ENCODE data around the gene IL6ST. TPM values are rescaled to one million over a fixed set of nuclear protein-coding genes. Genes with fewer than 3 reads are reported as not detected.

The IL6ST gene
- total RNA-seq, 4 donors from 2014 or later = 51.3 to 179 (median 136) TPM

DNA sequence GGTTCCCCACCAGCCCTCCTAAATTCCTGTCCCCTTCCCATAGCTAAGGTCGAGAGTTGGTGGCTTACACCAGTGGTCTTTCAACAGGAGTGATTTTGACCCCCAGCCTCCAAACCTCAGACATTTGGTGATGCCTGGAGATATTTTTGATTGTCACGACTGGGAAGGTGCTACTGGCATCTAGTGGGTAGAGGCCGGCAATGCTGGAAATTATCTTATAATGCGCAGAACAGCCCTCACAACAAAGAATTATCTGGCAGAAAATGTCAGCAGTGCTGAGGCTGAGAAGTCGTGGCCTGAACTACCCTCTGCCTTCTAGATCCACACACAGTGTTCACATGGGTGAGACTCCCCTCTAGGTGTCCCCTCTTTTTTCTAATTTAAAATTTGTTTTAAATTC is 74.0 kb downstream of the IL6ST start:
- WGBS, 2 donors (ENCODE audit: low coverage in 1 of 2) = 68 to 80% methylated on average over 3 to 5 of the region's 5 CpGs
- Histone ChIP-seq H3K27ac (no peak overlapping the region), H3K27me3 (no peaks in the 10 kb centered on the region), H3K4me1 (peaks cover 0 to 6% (median 0%) of the 10 kb centered on the region in 4 donors), H3K4me3 (no peak overlapping the region), H3K9me3 (no peaks in the 10 kb centered on the region), H3K36me3 (no peaks in the 10 kb centered on the region)
- DNase-seq = no peak
- in situ Hi-C loops (cut with MboI; ENCODE audit: low pct_ligation_motif_present in 1 of 4, low pct_unique_long_range_greater_than_20kb in 1 of 4, low sequenced_read_pairs in 3 of 4) = no loop called here
- TF ChIP-seq EP300 (IDR thresholded peaks at IDR 0.05; ENCODE audit: low read depth) (no peak), POLR2AphosphoS5 (IDR thresholded peaks at IDR 0.05) (no peak), POLR2A (IDR thresholded peaks at IDR 0.05) (no peak)
- TF ChIP-seq, protein P1, sequence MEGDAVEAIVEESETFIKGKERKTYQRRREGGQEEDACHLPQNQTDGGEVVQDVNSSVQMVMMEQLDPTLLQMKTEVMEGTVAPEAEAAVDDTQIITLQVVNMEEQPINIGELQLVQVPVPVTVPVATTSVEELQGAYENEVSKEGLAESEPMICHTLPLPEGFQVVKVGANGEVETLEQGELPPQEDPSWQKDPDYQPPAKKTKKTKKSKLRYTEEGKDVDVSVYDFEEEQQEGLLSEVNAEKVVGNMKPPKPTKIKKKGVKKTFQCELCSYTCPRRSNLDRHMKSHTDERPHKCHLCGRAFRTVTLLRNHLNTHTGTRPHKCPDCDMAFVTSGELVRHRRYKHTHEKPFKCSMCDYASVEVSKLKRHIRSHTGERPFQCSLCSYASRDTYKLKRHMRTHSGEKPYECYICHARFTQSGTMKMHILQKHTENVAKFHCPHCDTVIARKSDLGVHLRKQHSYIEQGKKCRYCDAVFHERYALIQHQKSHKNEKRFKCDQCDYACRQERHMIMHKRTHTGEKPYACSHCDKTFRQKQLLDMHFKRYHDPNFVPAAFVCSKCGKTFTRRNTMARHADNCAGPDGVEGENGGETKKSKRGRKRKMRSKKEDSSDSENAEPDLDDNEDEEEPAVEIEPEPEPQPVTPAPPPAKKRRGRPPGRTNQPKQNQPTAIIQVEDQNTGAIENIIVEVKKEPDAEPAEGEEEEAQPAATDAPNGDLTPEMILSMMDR (IDR thresholded peaks at IDR 0.05) = no peak
- intact Hi-C loops (cut with DNase I; ENCODE audit: low total_unique reads) = no loop called here

GRCh38 chr5:55919625-55920024 is 75.1 kb downstream of the IL6ST start:
- 58 to 83% methylated on average over 3 of the region's 3 CpGs for WGBS, 2 donors (ENCODE audit: low coverage in 1 of 2)
- no peaks in the 10 kb centered on the region for H3K9me3 ChIP-seq
- no peak for DNase-seq
- no peaks in the 10 kb centered on the region for H3K27me3 ChIP-seq
- H3K4me3 ChIP-seq = no peak overlapping the region
- no peaks in the 10 kb centered on the region for H3K36me3 ChIP-seq
- TF ChIP-seq EP300 (IDR thresholded peaks at IDR 0.05; ENCODE audit: low read depth) = no peak
- TF ChIP-seq POLR2AphosphoS5 (IDR thresholded peaks at IDR 0.05) = no peak
- TF ChIP-seq, protein P1 (IDR thresholded peaks at IDR 0.05) = no peak
- TF ChIP-seq POLR2A (IDR thresholded peaks at IDR 0.05) = no peak
- intact Hi-C loops (cut with DNase I; ENCODE audit: low total_unique reads) = loop anchor here (1.0 kb wide), 1 partner anchor 25 kb away; no protein-coding TSS in a partner anchor
- in situ Hi-C loops (cut with MboI; ENCODE audit: low pct_ligation_motif_present in 1 of 4, low pct_unique_long_range_greater_than_20kb in 1 of 4, low sequenced_read_pairs in 3 of 4) = no loop called here
- H3K4me1 ChIP-seq = peaks cover 0 to 6% (median 0%) of the 10 kb centered on the region in 4 donors
- H3K27ac ChIP-seq = no peak overlapping the region

GRCh38 chr5:55918087-55919035 is 76.4 kb downstream of the IL6ST start:
- H3K4me3 ChIP-seq = no peak overlapping the region
- no peak overlapping the region for H3K27ac ChIP-seq
- WGBS, 2 donors (ENCODE audit: low coverage in 1 of 2) = 67 to 89% methylated on average over 1 to 17 of the region's 17 CpGs
- peaks cover 0 to 4% (median 0%) of the 10 kb centered on the region in 4 donors for H3K4me1 ChIP-seq
- no peaks in the 10 kb centered on the region for H3K27me3 ChIP-seq
- intact Hi-C loops (cut with DNase I; ENCODE audit: low total_unique reads) (loop anchor here (1.0 kb wide), 1 partner anchor 26 kb away; no protein-coding TSS in a partner anchor), in situ Hi-C loops (cut with MboI; ENCODE audit: low pct_ligation_motif_present in 1 of 4, low pct_unique_long_range_greater_than_20kb in 1 of 4, low sequenced_read_pairs in 3 of 4) (no loop called here)
- TF ChIP-seq, protein P1 (IDR thresholded peaks at IDR 0.05) = no peak
- no peak for TF ChIP-seq POLR2AphosphoS5 (IDR thresholded peaks at IDR 0.05)
- no peak for TF ChIP-seq EP300 (IDR thresholded peaks at IDR 0.05; ENCODE audit: low read depth)
- TF ChIP-seq POLR2A (IDR thresholded peaks at IDR 0.05) = no peak
- no peaks in the 10 kb centered on the region for H3K9me3 ChIP-seq
- H3K36me3 ChIP-seq = no peaks in the 10 kb centered on the region
- DNase-seq = no peak

GRCh38 chr5:55917402-55918086 is 77.2 kb downstream of the IL6ST start:
- no peak for DNase-seq
- Histone ChIP-seq H3K27ac (no peak overlapping the region), H3K36me3 (no peaks in the 10 kb centered on the region), H3K4me3 (no peak overlapping the region), H3K4me1 (no peaks in the 10 kb centered on the region), H3K27me3 (no peaks in the 10 kb centered on the region), H3K9me3 (no peaks in the 10 kb centered on the region)
- TF ChIP-seq, protein P1 (IDR thresholded peaks at IDR 0.05) = no peak
- no peak for TF ChIP-seq EP300 (IDR thresholded peaks at IDR 0.05; ENCODE audit: low read depth)
- TF ChIP-seq POLR2A (IDR thresholded peaks at IDR 0.05) = no peak
- in situ Hi-C loops (cut with MboI; ENCODE audit: low pct_ligation_motif_present in 1 of 4, low pct_unique_long_range_greater_than_20kb in 1 of 4, low sequenced_read_pairs in 3 of 4) (no loop called here), intact Hi-C loops (cut with DNase I; ENCODE audit: low total_unique reads) (no loop called here)
- 96% methylated on average over 5 of the region's 5 CpGs; no CpG with 5 or more reads in 1 of the 2 donors for WGBS, 2 donors (ENCODE audit: low coverage in 1 of 2)

Measured in transverse colon (tissue), 4 donors.